Nephron progenitor cell (in vitro differentiated cells): Measurements from ENCODE around the gene PRCC.

Experiments used
- DNase-seq: peaks from one replicate; pipeline ENCODE4 v3.0.0; 2021
- H3K27ac Mint-ChIP-seq: 2 replicates; pipeline ENCODE4 v1.8.0; 2021; ENCODE audit warnings: mild to moderate bottlenecking, moderate library complexity, mixed read lengths
- H3K27me3 Mint-ChIP-seq: 2 replicates; pipeline ENCODE4 v1.8.0; 2021; ENCODE audit warnings: mild to moderate bottlenecking, low read depth, mixed read lengths; ENCODE audit not compliant: poor library complexity
- H3K36me3 Mint-ChIP-seq: 2 replicates; pipeline ENCODE4 v1.8.0; 2021; ENCODE audit warnings: low read depth, mixed read lengths
- H3K4me1 Mint-ChIP-seq: 2 replicates; pipeline ENCODE4 v1.8.0; 2021; ENCODE audit warnings: mixed read lengths
- H3K4me3 Mint-ChIP-seq: 2 replicates; pipeline ENCODE4 v1.8.0; 2021; ENCODE audit warnings: mild to moderate bottlenecking, moderate library complexity, mixed read lengths
- H3K9me3 Mint-ChIP-seq: 2 replicates; pipeline ENCODE4 v1.8.0; 2021; ENCODE audit warnings: mild to moderate bottlenecking, moderate library complexity, mixed read lengths
- TF ChIP-seq, protein P1 (sequence below): fragments of 200-600 bp; sonication (generic); IDR thresholded peaks from 2 replicates; pipeline ENCODE4 v1.5.0; 2021; ENCODE audit warnings: antibody characterized with exemption

The PRCC gene

DNA sequence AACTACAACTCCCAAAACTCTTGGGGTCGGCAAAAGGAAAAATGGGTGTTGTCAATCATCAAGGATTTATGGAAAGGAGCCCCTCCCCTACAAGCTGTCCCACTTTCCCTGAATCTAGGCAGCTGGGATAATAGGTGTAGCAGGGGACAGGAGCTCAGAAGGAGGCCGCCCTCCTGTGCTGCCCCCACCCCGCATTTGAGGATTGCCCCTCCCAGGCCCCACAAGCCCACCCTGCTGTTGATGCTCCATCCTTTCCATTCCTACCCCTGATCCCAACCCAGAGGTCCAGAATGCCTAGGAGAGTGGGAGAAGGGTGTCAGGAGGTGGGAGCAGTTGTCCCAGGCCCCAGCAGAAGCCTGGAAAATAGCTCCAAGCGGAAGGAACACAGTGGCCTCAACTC lies 24.5 kb upstream of the PRCC start:
- Mint-ChIP-seq H3K27me3 (no peaks in the 10 kb centered on the region), H3K27ac (peak overlapping the region; percentile 99), H3K36me3 (peaks cover 35% of the 10 kb centered on the region), H3K9me3 (no peaks in the 10 kb centered on the region), H3K4me3 (no peak overlapping the region), H3K4me1 (peaks cover 67% of the 10 kb centered on the region)
- DNase-seq = no peak
- TF ChIP-seq, protein P1, sequence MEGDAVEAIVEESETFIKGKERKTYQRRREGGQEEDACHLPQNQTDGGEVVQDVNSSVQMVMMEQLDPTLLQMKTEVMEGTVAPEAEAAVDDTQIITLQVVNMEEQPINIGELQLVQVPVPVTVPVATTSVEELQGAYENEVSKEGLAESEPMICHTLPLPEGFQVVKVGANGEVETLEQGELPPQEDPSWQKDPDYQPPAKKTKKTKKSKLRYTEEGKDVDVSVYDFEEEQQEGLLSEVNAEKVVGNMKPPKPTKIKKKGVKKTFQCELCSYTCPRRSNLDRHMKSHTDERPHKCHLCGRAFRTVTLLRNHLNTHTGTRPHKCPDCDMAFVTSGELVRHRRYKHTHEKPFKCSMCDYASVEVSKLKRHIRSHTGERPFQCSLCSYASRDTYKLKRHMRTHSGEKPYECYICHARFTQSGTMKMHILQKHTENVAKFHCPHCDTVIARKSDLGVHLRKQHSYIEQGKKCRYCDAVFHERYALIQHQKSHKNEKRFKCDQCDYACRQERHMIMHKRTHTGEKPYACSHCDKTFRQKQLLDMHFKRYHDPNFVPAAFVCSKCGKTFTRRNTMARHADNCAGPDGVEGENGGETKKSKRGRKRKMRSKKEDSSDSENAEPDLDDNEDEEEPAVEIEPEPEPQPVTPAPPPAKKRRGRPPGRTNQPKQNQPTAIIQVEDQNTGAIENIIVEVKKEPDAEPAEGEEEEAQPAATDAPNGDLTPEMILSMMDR = no peak

DNA sequence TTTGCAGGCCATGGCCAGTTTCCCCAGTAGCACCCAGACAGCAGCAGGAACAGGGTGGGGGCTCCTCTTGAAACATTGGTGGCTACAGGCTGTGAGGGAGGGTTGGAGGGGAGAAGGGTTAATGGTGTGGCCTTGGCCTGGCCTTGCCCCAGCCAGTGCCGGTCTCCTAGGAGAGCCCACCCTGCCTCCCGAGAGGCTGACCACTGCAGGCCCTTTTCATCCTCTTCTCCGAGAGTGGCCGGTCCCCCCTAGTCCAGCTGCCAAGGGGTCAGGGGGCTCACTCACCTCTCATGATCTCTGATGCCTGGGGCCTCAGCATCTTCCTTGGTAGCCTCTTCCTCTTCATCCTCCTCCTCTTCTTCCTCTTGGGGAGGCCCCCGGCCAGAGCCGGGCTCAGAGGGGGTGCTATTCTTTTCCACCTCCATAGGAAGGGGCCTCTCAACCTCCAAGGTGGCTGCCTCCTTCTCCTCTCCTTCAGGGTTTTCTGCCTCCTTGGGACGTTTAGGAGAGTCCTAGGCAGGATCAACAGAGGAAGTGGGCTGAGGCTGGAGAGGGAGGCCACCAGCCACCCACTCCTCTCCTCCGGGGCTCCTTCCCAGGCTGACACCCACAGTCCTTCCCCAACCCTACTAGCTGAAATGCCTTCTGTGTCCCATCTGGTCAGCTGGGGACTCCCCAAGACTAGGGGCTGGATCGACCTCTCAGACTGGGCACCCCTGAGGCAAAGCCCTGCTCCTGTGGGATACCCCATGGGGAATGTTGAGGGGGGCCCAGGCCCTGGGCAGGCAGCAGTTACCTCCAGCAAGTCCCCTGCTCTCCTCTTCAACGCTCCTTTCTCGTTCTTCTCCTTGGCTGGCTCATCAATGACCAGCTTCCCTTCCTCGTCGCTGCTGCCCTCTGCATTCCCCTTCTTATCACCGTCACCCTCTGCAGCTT lies 23.7 kb upstream of the PRCC start:
- Mint-ChIP-seq H3K9me3 (no peaks in the 10 kb centered on the region), H3K4me1 (peaks cover 75% of the 10 kb centered on the region), H3K27ac (peak overlapping the region; percentile 99), H3K4me3 (peak overlapping the region; percentile 28), H3K27me3 (no peaks in the 10 kb centered on the region), H3K36me3 (peaks cover 30% of the 10 kb centered on the region)
- TF ChIP-seq, protein P1 = no peak
- DNase-seq = no peak

DNA sequence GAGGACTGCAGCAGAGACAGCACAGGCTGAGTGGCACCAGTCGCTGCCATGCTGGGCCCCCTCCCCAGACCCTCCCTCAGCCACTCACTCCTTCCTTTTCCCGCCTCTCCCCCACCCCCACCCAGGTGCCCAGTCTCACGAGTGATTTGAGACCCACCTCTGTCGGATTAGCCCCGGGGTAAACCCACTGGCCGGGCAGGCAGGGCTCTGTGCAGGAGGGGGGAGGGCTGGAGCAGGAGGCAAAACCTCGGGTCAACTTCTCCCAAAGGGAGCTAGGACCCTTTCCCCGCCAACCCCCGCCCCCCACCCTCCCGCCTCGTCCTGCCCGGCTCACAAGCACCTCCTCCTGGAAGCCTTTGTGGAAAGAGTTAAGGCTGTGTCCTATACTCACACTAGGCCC lies 23.0 kb upstream of the PRCC start:
- Mint-ChIP-seq H3K27me3 (no peaks in the 10 kb centered on the region), H3K4me1 (peaks cover 75% of the 10 kb centered on the region), H3K4me3 (no peak overlapping the region), H3K36me3 (peaks cover 29% of the 10 kb centered on the region), H3K27ac (peak overlapping the region; percentile 95), H3K9me3 (no peaks in the 10 kb centered on the region)
- no peak for DNase-seq
- TF ChIP-seq, protein P1 = no peak

DNA sequence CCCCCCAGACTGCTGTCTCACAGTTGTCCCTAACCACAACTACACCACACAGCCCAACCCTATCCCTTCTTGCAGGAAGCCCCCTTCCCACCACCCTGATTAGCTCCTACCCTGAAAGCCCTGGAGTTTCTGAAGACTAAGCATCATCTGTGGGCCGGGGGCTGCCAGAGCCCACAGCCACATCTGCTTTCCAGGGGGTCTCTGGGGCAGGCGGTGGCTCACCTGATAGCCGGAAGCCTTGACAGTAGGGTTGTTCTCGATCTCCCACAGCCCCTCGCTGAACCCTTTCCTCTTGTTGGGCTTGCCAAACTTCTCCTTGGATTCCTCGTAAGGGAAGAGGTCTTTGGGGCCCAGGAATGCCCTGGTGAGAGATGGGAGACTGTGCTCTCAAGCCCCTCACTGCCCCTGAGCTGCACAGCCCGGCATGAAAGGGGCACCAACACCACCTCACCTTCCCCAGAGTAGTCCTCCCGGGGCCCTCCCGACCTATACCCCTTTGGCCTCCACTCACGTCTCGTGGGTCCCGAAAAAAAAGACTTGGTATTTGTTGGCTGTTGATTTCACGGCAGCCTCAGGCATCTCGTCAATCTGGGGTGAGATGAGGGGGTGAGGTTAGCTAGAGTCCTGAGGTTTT lies 22.4 kb upstream of the PRCC start:
- peak overlapping the region; percentile 95 for H3K27ac Mint-ChIP-seq

DNA sequence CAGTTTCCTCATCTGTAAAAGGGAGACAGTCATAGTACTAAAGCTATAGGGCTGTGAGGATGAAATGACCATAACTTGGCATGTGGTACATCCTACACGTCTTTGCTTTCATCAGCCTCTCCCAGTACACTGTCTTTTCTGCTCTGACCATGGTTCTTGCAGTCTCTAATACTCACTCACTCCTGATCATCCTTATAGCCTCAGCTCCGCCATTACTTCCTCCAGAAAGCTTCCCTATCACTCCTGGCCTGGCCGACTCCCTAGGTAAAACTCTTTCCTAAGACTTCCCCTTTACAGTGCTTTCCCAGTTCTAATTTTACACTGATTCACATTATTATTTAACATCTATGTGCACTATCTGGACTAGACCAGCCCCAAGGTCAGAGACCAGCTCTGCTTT lies 21.5 kb upstream of the PRCC start:
- no peak for DNase-seq
- Mint-ChIP-seq H3K27me3 (no peaks in the 10 kb centered on the region), H3K36me3 (peaks cover 29% of the 10 kb centered on the region), H3K27ac (peak overlapping the region; percentile 100), H3K4me3 (peak overlapping the region; percentile 96), H3K4me1 (peaks cover 81% of the 10 kb centered on the region), H3K9me3 (no peaks in the 10 kb centered on the region)
- TF ChIP-seq, protein P1 = no peak

More for the DNA sequence above, 22.4 kb upstream of the PRCC start:
- Mint-ChIP-seq H3K4me3 (no peak overlapping the region), H3K9me3 (no peaks in the 10 kb centered on the region), H3K27me3 (no peaks in the 10 kb centered on the region), H3K36me3 (peaks cover 29% of the 10 kb centered on the region), H3K4me1 (peaks cover 80% of the 10 kb centered on the region)
- TF ChIP-seq, protein P1 = no peak
- DNase-seq = no peak
